ENCODE measurements around the gene SCN7A.
A peak's percentile ranks its signal among the peaks of the same experiment; 100 is the strongest.

DNA sequence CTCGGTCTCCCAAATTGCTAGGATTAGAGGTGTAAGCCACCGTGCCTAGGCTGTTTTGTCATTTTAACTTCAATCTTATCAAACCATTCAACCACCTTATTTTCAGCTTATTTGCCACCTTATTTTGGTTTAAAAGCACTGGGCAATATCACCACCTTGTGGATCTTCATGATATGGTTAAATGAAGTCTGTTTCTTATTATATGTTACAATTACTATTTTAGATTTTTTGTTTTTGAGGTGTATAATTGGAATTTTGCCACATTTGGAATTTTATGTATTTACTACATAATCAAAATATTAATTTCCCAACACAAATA lies 74.5 kb downstream of the SCN7A start:
- no peak for TF ChIP-seq EZH2phosphoT487 (IDR thresholded peaks at IDR 0.05; ENCODE audit: low read depth)
- TF ChIP-seq, protein P1, sequence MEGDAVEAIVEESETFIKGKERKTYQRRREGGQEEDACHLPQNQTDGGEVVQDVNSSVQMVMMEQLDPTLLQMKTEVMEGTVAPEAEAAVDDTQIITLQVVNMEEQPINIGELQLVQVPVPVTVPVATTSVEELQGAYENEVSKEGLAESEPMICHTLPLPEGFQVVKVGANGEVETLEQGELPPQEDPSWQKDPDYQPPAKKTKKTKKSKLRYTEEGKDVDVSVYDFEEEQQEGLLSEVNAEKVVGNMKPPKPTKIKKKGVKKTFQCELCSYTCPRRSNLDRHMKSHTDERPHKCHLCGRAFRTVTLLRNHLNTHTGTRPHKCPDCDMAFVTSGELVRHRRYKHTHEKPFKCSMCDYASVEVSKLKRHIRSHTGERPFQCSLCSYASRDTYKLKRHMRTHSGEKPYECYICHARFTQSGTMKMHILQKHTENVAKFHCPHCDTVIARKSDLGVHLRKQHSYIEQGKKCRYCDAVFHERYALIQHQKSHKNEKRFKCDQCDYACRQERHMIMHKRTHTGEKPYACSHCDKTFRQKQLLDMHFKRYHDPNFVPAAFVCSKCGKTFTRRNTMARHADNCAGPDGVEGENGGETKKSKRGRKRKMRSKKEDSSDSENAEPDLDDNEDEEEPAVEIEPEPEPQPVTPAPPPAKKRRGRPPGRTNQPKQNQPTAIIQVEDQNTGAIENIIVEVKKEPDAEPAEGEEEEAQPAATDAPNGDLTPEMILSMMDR (IDR thresholded peaks at IDR 0.05; ENCODE audit: low read depth, low read length): peak; percentile 65

Measured in OCI-LY3 (cell line).